Stimulated activated CD8-positive, alpha-beta memory T cell treated with anti-CD3 and anti-CD28 coated beads, Interleukin-15, amount 100 ng/mL, for 48 hours (primary cell): Measurements from ENCODE around the gene ENOSF1.
"Not testable (repeated sequence)": the region's sequence is repeated elsewhere in the genome, so short reads cannot be mapped to it uniquely, and the experiment has no call there.

Experiments
- DNase-seq, 2 donors: peaks; one replicate each; pipeline ENCODE4 v3.0.0-alpha.2; 2020; ENCODE audit warnings: low read depth in 2 of 2

The ENOSF1 gene

DNA sequence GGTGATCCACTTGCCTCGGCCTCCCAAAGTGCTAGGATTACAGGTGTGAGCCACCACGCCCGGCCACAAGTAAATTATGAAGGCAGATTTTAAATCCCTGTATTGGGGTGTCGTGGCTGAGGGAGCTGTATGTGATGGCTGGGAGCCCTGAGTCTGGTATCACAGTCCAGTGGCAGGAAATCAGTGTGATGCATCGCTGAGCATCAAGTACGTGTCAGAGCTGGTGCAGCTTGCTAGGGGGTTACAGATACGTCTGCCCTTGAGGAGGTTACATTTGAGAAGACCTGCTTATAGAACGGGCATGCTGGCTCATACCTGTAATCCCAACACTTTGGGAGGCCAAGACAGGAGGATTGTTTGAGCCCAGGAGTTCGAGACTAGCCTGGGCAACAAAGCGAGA lies 4.3 kb downstream of the ENOSF1 start:
- no peak for DNase-seq

- DNase-seq: no peak
Measured at GRCh38 chr18:706405-706804, 6.0 kb downstream of the ENOSF1 start.

GRCh38 chr18:703213-703967 lies 9.0 kb downstream of the ENOSF1 start:
- no peak for DNase-seq

DNA sequence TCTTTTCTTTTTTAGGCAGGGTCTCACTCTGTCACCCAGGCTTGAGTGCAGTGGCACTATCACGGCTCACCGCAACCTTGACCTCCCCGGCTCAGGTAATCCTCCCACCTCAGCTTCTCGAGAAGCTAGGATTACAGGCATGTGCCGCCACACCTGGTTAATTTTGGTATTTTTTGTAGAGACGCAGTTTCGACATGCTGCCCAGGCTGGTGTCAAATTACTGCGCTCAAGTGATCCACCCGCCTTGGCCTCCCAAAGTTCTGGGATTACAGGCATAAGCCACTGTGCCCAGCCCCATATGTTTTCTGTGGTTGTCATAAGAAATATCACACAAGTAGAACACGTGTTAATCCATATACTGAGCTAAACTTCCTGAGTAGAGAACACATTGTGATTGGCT lies 14.6 kb downstream of the ENOSF1 start:
- DNase-seq: no peak

DNA sequence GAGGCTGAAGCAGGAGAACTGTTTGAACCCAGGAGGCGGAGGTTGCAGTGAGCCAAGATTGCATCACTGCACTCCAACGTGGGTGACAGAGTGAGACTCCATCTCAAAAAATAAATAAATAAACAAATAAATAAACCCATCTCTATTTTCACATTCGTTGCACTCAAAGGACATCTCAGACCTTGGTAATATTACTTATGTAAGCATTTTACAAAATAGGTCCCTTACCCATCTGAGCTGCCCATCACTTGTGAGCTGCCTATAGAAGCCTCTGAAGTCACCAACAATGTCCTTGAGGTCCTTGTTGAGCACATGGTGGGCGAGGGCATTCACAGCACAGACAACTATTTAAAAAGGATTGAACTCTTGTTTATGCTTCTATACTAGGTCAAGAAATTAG lies 15.4 kb downstream of the ENOSF1 start:
- DNase-seq: no peak

GRCh38 chr18:693466-694187 lies 18.8 kb downstream of the ENOSF1 start:
- DNase-seq: no peak

DNA sequence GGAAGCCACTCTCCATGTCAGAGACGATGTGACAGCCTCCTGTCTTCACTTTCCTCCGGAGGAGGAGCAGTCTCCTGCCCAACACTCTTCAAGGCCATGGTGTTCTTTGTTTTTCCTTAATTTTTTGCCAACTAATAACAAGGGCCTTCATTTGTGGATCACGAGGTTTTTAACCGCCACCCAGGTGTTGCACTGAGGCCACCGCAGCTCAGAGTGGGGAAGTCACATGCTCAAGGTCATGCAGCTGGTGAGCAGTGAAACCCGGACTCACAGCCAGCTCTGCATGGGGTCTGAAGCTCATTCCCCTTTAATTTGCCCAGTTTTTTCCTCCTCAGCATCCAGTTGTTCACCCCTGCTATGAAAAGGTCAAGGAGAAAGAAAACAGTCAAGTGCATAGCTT lies 19.6 kb downstream of the ENOSF1 start:
- DNase-seq: no peak

DNA sequence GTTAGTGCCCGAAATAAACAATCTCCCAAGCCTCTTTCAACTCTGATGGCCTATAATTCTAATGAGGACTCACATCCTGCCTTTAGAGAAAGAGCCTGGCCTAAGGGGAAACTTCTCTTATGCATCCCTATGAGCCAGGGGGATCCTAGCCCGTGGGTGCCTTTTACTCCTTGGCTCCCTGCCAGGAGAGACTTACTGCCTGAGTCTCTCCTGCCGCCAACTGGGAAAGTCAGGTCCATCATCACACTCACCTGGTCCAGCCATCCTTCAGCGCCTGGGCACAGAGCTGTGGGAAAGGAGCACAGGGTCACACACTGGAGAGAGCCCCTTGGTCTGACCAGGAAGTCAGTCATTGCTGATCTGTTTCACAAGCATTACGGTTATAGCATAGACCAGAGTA lies 24.1 kb downstream of the ENOSF1 start:
- DNase-seq: no peak

DNA sequence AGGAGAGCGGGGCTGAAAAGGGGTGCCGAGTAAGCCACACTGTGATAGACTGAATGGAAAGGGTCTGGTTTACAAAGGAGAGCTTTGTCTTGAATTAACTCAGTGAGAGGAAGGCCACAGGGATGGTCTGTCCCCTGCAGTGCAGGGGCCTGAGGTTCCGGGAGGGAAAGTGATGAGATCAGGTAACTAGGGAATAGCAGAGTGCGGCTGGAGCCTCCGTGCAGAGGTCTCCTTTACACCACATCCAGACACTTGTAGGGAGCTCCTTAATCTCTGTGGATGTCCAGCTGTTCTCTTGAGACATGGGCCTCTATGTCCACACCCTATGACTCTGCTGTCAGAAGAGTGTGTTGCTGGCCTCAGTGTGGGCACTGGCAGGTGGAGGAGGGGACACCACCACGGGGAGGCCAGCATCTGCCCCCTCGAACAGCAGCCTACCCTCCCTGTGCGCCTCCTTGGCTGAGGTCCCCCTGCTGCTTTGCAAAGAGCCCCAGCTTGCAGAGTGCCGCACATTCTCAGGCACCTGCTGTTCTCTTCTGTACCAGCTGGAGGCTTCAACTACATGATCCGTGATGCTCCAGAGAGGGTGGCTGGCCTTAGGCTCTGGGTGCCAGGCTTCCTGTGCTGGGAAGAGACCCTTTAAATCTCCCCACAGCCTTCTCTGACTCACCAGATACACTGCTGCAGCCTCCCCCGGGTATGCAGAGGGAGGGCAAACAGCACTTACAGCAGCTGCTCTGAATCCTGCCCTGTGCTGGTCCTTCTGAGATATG lies 25.9 kb downstream of the ENOSF1 start:
- DNase-seq: no peak

- DNase-seq: no peak
Measured at GRCh38 chr18:685438-685837, 27.0 kb downstream of the ENOSF1 start.

DNA sequence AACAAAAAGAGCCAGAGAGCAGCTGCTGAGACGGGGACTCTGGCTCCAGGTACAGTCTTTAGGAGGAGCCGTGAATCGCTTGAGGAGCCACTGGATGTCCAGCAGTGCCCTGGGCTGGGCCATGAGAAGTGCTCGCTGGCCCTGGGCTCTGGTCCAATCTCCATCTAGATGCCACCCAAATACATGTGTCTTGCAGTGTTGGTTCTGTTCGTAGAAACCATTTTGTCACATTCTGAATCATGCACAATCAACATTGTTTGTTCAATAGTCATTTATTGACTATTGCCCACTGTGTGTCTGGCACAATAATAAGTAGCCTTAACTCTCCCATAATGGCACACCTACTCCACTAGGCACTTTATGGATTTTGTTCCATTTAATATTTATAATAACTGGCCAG lies 28.9 kb downstream of the ENOSF1 start:
- no peak for DNase-seq

GRCh38 chr18:682833-683232 lies 29.6 kb downstream of the ENOSF1 start:
- no peak for DNase-seq

DNA sequence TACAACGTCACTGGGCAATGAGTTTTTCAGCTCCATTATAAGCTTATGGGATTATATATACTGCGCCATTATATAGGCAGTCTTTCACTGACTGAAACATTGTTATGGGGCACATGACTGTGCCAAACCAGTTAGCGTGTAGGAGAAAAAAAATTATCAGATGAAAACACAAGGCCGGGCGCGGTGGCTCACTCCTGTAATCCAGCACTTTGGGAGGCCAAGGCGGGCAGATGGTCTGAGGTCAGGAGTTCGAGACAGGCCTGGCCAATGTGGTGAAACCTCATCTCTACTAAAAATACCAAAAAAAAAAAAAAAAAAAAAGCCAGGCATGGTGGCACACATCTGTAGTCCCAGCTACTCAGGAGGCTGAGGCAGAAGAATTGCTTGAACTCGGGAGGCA lies 30.0 kb downstream of the ENOSF1 start:
- DNase-seq: not testable (repeated sequence)

- DNase-seq: peak; percentile 34 to 43
Measured at GRCh38 chr18:681985-682384, 30.4 kb downstream of the ENOSF1 start.

- DNase-seq: no peak
Measured at GRCh38 chr18:680392-680791, 32.0 kb downstream of the ENOSF1 start.

DNA sequence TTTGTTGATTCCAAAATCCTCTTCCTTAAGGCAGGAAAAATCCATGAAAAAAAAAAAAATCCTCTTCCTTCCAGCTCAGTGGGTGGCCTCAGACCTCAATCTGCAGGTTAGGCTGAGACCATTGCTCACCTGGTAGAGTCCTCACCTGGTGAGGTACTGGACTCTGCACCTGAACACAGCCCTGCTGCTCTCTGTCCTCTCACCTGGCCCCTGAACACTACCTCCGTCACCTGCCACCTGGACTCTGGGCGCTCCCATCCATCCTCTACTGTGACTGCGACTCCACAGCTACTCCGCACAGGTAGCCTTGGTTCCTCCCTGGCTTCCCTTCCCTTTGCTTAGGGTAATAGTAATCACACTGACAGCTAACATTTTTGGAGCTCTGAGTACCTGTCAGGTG lies 32.9 kb downstream of the ENOSF1 start:
- DNase-seq: no peak

DNA sequence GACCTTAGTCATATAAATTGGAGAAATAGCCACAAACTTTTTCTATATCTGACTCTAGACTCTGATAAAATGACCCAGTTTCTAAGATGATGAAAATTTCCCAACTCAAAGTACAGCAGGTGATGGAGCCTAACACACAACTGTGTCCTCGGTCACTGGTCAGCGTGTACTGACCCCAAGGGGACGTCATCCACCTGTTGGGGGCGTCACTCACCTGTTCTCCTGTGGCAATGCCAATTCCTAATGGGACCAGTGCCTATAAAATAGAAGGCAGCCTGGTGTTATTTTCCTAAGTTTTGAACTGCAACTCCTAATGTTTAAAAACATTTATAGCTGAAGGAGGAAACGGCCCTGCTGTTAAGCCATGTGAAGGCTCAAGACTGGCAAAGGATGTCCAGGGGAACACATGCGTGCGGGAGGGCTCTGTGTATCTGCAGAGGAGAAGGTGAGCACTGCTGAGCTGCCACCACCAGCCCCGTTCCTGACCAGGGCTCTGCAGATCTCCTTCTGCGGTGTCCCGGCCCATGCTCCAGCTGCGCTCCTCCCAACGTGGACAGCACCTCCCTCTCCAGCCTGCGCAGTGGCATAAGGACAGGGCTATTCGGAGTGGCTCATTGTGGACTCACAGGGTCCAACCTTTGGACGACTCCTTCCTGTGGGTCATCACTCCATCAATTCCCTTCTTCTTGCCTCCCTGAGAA lies 33.8 kb downstream of the ENOSF1 start:
- DNase-seq: no peak

DNA sequence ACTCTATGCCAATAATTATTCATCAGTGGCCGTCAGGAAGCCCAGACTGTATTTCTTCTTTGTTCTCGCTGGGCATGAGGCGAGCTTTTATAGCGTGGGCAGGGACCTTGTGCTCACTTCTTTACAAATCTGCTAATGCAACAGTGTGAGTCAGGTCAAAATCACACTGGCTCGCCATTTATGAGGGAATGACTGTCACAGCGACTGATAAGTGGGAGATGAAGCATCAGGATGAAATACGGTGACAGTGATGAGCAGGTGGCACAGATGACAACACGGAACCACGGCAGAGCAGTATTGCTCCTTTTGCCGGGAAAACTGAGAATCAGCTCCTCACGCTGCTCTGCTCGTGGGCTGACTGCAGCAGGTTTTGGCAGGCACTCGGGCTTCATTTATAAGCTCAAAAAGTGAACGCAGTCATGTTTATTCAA lies 34.5 kb downstream of the ENOSF1 start:
- no peak for DNase-seq

DNA sequence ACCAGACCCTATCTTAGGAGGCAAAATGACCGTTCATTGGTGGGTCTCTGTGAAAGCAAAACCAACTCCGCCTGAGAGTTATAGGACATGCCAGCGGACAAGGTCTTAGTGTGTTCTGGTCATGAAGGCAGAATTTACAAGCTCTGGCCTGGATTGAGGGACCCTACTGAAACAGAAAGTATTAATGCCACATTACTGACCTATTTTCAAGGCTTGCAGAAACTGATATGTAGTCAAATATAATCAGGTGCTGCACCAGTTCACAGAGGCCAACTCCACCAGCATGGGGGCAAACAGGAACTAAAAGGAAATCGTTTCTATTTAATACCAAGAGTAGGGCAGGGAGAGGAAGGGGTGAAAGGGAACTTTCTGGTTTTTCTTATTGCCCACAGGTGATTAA lies 35.3 kb downstream of the ENOSF1 start:
- DNase-seq: no peak

DNA sequence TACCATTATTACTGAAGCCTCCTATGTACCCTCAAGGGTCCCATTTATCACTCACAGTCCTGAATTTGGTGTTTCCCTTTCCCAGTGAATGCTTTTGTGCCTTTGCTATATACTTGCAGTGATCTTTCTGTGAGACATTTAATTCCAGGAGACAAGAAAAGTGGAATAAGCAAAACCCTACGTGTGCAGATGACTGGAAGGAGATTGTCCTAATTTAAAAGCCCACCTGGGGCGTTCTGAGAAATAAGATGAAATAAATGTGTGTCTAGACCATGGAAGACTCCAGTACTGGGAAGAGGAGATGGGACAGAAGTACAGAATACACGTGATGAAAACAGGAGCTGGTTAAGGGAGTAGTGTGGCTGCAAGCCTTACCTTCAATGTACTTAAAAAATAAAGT lies 35.7 kb downstream of the ENOSF1 start:
- DNase-seq: no peak

- DNase-seq: no peak
Measured at GRCh38 chr18:676069-676468, 36.4 kb downstream of the ENOSF1 start.

DNA sequence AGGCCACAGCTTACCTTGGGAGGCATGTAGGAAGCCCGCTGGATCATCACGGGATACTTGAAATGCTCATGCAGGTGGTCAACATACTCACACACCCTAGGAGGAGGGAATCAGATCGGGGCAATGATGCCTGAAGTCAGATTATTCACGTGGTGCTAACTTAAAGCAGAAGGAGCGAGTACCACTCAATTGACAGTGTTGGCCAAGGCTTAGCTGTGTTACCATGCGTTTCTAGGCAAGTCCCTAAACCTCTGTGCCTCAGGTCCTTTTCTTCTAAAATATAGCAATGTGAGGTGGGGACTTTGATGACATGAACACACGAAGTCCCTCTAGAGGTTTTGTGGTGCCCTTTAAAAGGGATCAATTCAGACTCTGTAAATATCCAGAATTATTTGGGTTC lies 37.1 kb downstream of the ENOSF1 start:
- no peak for DNase-seq
